ENCODE measurements around the gene OR6C70. TPM values are rescaled to one million over a fixed set of nuclear protein-coding genes. Genes with fewer than 3 reads are reported as not detected.
"Not testable (repeated sequence)": the region's sequence is repeated elsewhere in the genome, so short reads cannot be mapped to it uniquely, and the experiment has no call there.

The OR6C70 gene
- total and polyA plus RNA-seq, 2 of the 4 experiments (the other 2 are of a cell fraction) = not detected

DNA sequence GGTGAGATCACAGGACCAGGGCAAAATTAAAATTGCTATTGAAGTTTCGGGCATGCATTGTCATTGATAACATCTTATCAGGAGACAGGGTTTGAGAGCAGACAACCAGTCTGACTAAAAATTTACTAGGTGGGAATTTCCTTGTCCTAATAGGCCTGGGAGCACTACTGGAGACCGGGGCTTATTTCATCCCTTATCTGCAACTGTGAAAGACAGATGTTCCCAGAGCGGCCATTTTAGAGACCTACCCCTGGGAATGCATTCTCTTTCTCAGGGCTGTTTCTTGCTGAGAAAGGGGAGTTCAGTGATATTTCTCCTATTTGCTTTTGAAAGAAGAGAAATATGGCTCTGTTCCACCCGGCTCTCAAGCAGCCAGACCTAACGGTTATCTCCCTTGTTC is 28.7 kb downstream of the OR6C70 start:
- H3K18ac ChIP-seq (ENCODE audit: low read depth, low read length); H2BK5ac ChIP-seq (ENCODE audit: low read depth, low read length, poor library complexity, severe bottlenecking); H3K9me1 ChIP-seq (ENCODE audit: insufficient read depth, low read length); intact Hi-C loops (cut with micrococcal nuclease); H2AK9ac ChIP-seq (replicated peaks; ENCODE audit: low read depth, low read length, poor library complexity); H3K56ac ChIP-seq (ENCODE audit: extremely low read depth, insufficient read depth, low read length); H2AFZ ChIP-seq (replicated peaks; ENCODE audit: low read length, poor library complexity); H3K4ac ChIP-seq (ENCODE audit: low read depth, low read length); H3K79me1 ChIP-seq (ENCODE audit: low read depth in 1 of 2, low read length in 2 of 2); H3K27me3 ChIP-seq (ENCODE audit: control insufficient read depth, insufficient read depth, low read length); DNase-seq; H4K5ac ChIP-seq (ENCODE audit: low read depth, low read length); BruUV-seq (replicated peaks); H3K9ac ChIP-seq (ENCODE audit: low read depth, low read length); H2BK120ac ChIP-seq (ENCODE audit: low read depth, low read length); H4K8ac ChIP-seq (ENCODE audit: low read depth in 2 of 2, low read length in 2 of 2); H4K20me1 ChIP-seq (ENCODE audit: insufficient read depth, low read length); H2BK15ac ChIP-seq (ENCODE audit: low read depth, low read length); H3K23ac ChIP-seq (ENCODE audit: low read depth, low read length); H2AK5ac ChIP-seq (ENCODE audit: low read depth, low read length); H3K4me2 ChIP-seq (ENCODE audit: low read depth, low read length); H3K4me3 ChIP-seq (ENCODE audit: insufficient read depth, low read depth, low read length); in situ Hi-C loops (cut with MboI; ENCODE audit: low sequenced_read_pairs); H4K91ac ChIP-seq (ENCODE audit: insufficient read depth, low read depth, low read length); H3K9me3 ChIP-seq (ENCODE audit: control insufficient read depth, insufficient read depth, low read length); H3K4me1 ChIP-seq (ENCODE audit: control insufficient read depth, insufficient read depth, low read length); dilution Hi-C loops (cut with HindIII; ENCODE audit: low sequenced_read_pairs, unreplicated experiment); POLR2A ChIA-PET (ENCODE audit: unreplicated experiment); ATAC-seq (ENCODE audit: low read depth); CTCF ChIA-PET; H3K14ac ChIP-seq (replicated peaks; ENCODE audit: low read depth, low read length); H2BK20ac ChIP-seq (ENCODE audit: low read depth, low read length); H3K27ac ChIP-seq (ENCODE audit: insufficient read depth, low read length); H3K36me3 ChIP-seq (ENCODE audit: control insufficient read depth, insufficient read depth, low read length): not testable (repeated sequence)
- WGBS, 2 experiments (ENCODE audit: extremely low coverage in 2 of 2, insufficient read length in 1 of 2) = 73% methylated on average over 2 of the region's 5 CpGs; no CpG with 5 or more reads in 1 of the 2 experiments
